ENCODE results near the gene SLC9A9. TPM values are rescaled to one million over a fixed set of nuclear protein-coding genes. Genes with fewer than 3 reads are reported as not detected.

SLC9A9 gene
- polyA plus RNA-seq, 1 of the 3 experiments (the other 2 are of a cell fraction), result 0.05 TPM

DNA sequence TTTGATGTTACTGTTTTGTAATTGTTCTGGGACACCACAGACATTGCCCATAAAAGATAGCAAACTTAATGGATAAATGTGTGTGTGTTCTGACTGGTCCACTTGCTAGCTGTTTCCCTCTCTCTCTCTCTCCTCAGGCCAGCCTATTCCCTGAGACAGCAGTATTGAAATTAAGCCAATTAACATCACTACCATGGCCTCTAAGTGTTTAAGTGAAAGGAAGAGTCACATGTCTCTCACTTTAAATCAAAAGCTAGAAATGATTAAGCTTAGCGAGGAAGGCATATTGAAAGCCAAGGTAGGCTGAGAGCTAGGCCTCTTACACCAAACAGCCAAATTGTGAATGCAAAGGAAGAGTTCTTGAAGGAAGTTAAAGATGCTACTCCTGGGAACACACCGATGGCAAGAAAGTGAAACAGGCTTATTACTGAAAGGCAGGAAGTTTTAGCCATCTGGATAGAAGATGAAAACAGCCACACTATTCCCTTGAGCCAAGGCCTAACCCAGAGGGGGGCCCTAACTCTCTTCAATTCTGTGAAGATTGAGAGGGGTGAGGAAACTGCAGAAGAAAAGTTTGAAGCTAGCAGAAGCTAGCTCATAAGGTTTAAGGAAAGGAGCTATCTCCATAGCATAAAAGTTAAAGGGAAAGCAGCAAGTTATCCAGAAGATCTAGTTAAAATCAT lies 433.6 kb downstream of the SLC9A9 start:
- H4K20me1 ChIP-seq (ENCODE audit: insufficient read depth), result no peaks in the 10 kb centered on the region
- H3K27me3 ChIP-seq (ENCODE audit: insufficient read depth), result peaks cover 12% of the 10 kb centered on the region; the same call in 1 of the 2 replicates
- no peaks in the 10 kb centered on the region for H3K79me2 ChIP-seq (ENCODE audit: insufficient read depth)
- no peaks in the 10 kb centered on the region for H3K9me3 ChIP-seq
- DNase-seq, result no peak
- H2AFZ ChIP-seq (ENCODE audit: low read depth), result no peak overlapping the region
- no peak overlapping the region for H3K4me2 ChIP-seq
- ChIA-PET POLR2A (no interaction called here), CTCF (no interaction called here)
- TF ChIP-seq FOSL2 (IDR thresholded peaks at IDR 0.05; ENCODE audit: borderline replicate concordance, low read depth), result no peak
- no peak for TF ChIP-seq RAD21 (IDR thresholded peaks at IDR 0.05; ENCODE audit: low read length)
- no peak for TF ChIP-seq GATA2 (CRISPR knock-in tag; IDR thresholded peaks at IDR 0.05)
- TF ChIP-seq EZH2phosphoT487 (IDR thresholded peaks at IDR 0.05; ENCODE audit: borderline replicate concordance, low read depth), result no peak
- TF ChIP-seq RXRA (IDR thresholded peaks at IDR 0.05; ENCODE audit: borderline replicate concordance, low read depth), result no peak
- TF ChIP-seq, protein P1, sequence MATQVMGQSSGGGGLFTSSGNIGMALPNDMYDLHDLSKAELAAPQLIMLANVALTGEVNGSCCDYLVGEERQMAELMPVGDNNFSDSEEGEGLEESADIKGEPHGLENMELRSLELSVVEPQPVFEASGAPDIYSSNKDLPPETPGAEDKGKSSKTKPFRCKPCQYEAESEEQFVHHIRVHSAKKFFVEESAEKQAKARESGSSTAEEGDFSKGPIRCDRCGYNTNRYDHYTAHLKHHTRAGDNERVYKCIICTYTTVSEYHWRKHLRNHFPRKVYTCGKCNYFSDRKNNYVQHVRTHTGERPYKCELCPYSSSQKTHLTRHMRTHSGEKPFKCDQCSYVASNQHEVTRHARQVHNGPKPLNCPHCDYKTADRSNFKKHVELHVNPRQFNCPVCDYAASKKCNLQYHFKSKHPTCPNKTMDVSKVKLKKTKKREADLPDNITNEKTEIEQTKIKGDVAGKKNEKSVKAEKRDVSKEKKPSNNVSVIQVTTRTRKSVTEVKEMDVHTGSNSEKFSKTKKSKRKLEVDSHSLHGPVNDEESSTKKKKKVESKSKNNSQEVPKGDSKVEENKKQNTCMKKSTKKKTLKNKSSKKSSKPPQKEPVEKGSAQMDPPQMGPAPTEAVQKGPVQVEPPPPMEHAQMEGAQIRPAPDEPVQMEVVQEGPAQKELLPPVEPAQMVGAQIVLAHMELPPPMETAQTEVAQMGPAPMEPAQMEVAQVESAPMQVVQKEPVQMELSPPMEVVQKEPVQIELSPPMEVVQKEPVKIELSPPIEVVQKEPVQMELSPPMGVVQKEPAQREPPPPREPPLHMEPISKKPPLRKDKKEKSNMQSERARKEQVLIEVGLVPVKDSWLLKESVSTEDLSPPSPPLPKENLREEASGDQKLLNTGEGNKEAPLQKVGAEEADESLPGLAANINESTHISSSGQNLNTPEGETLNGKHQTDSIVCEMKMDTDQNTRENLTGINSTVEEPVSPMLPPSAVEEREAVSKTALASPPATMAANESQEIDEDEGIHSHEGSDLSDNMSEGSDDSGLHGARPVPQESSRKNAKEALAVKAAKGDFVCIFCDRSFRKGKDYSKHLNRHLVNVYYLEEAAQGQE (IDR thresholded peaks at IDR 0.05; ENCODE audit: low read depth, low read length), result no peak
- TF ChIP-seq TCF12 (IDR thresholded peaks at IDR 0.05), result no peak
- TF ChIP-seq TAF1 (IDR thresholded peaks at IDR 0.05; ENCODE audit: borderline replicate concordance, low read depth, low read length), result no peak
- TF ChIP-seq, protein P2, sequence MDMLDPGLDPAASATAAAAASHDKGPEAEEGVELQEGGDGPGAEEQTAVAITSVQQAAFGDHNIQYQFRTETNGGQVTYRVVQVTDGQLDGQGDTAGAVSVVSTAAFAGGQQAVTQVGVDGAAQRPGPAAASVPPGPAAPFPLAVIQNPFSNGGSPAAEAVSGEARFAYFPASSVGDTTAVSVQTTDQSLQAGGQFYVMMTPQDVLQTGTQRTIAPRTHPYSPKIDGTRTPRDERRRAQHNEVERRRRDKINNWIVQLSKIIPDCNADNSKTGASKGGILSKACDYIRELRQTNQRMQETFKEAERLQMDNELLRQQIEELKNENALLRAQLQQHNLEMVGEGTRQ (IDR thresholded peaks at IDR 0.05; ENCODE audit: borderline replicate concordance, low read depth, low read length), result no peak
- no peak for TF ChIP-seq MEF2A (IDR thresholded peaks at IDR 0.05; ENCODE audit: borderline replicate concordance, low read depth)
- TF ChIP-seq ELF1 (IDR thresholded peaks at IDR 0.05), result no peak
- no peaks in the 10 kb centered on the region for H3K9me2 ChIP-seq
- H3K4me1 ChIP-seq (ENCODE audit: control insufficient read depth in 1 of 2, insufficient read depth in 2 of 2, low read depth in 1 of 2, low read length in 1 of 2), result no peaks in the 10 kb centered on the region
- 7% methylated on average over 2 of the region's 2 CpGs for WGBS (ENCODE audit: low lambda C conversion rate)
- H3K9ac ChIP-seq, result no peak overlapping the region
- no peaks in the 10 kb centered on the region for H3F3A ChIP-seq (replicated peaks; ENCODE audit: insufficient read depth)
- H3K27ac ChIP-seq (ENCODE audit: low read depth in 2 of 2, low read length in 1 of 2), result no peak overlapping the region
- no peaks in the 10 kb centered on the region for H3K36me3 ChIP-seq (replicated peaks in 1 of 2; ENCODE audit: control insufficient read depth in 1 of 2, insufficient read depth in 2 of 2, low read length in 1 of 2)
- no peak overlapping the region for H3K4me3 ChIP-seq (ENCODE audit: low read depth in 2 of 2, low read length in 1 of 2)

DNA sequence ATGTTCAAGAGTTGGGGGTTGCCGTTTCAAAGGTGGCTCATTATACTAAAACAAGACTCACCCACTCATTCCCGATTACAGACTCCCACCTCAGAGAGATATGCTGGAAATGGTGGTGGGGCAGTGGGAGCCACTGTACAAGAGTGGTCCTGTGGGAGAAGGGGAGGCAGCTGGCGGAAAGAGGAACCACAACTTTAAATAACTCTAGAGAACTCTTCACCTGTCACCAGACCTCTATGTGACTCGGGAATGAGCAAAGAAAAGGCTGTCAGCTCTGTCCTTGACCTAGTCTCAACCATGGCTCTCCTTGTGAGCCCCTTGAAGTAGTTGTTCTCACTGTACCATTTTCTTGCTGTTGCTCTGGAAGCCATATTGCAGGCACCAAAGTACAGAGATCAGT lies 434.9 kb downstream of the SLC9A9 start:
- Histone ChIP-seq H3K9me2 (no peaks in the 10 kb centered on the region), H3K4me1 (ENCODE audit: control insufficient read depth in 1 of 2, insufficient read depth in 2 of 2, low read depth in 1 of 2, low read length in 1 of 2) (no peaks in the 10 kb centered on the region), H3K27ac (ENCODE audit: low read depth in 2 of 2, low read length in 1 of 2) (no peak overlapping the region), H3K27me3 (ENCODE audit: insufficient read depth) (peaks cover 14% of the 10 kb centered on the region; the same call in 1 of the 2 replicates), H4K20me1 (ENCODE audit: insufficient read depth) (no peaks in the 10 kb centered on the region), H3K9me3 (no peaks in the 10 kb centered on the region), H3K4me3 (ENCODE audit: low read depth in 2 of 2, low read length in 1 of 2) (no peak overlapping the region), H3K4me2 (no peak overlapping the region), H3K36me3 (replicated peaks in 1 of 2; ENCODE audit: control insufficient read depth in 1 of 2, insufficient read depth in 2 of 2, low read length in 1 of 2) (no peaks in the 10 kb centered on the region), H3F3A (replicated peaks; ENCODE audit: insufficient read depth) (no peaks in the 10 kb centered on the region), H2AFZ (ENCODE audit: low read depth) (no peak overlapping the region), H3K9ac (no peak overlapping the region), H3K79me2 (ENCODE audit: insufficient read depth) (no peaks in the 10 kb centered on the region)
- 4% methylated on average over 4 of the region's 4 CpGs for WGBS (ENCODE audit: low lambda C conversion rate)
- ChIA-PET CTCF (no interaction called here), POLR2A (no interaction called here)
- DNase-seq, result no peak
- TF ChIP-seq, protein P3, sequence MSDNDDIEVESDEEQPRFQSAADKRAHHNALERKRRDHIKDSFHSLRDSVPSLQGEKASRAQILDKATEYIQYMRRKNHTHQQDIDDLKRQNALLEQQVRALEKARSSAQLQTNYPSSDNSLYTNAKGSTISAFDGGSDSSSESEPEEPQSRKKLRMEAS (IDR thresholded peaks at IDR 0.05; ENCODE audit: low read depth), result no peak
- TF ChIP-seq, protein P2 (IDR thresholded peaks at IDR 0.05; ENCODE audit: borderline replicate concordance, low read depth, low read length), result no peak
- no peak for TF ChIP-seq SIN3A (IDR thresholded peaks at IDR 0.05; ENCODE audit: borderline replicate concordance, low read depth, low read length)
- TF ChIP-seq TEAD4 (IDR thresholded peaks at IDR 0.05; ENCODE audit: borderline replicate concordance, insufficient read depth), result no peak
- TF ChIP-seq RXRA (IDR thresholded peaks at IDR 0.05; ENCODE audit: borderline replicate concordance, low read depth), result no peak
- no peak for TF ChIP-seq CHD2 (IDR thresholded peaks at IDR 0.05; ENCODE audit: low read length, partially characterized antibody)
- no peak for TF ChIP-seq NFIC (IDR thresholded peaks at IDR 0.05; ENCODE audit: borderline replicate concordance)
- TF ChIP-seq, protein P4, sequence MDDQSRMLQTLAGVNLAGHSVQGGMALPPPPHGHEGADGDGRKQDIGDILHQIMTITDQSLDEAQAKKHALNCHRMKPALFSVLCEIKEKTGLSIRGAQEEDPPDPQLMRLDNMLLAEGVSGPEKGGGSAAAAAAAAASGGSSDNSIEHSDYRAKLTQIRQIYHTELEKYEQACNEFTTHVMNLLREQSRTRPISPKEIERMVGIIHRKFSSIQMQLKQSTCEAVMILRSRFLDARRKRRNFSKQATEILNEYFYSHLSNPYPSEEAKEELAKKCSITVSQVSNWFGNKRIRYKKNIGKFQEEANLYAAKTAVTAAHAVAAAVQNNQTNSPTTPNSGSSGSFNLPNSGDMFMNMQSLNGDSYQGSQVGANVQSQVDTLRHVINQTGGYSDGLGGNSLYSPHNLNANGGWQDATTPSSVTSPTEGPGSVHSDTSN (IDR thresholded peaks at IDR 0.05), result no peak
- TF ChIP-seq RAD21 (IDR thresholded peaks at IDR 0.05; ENCODE audit: low read length), result no peak
- no peak for TF ChIP-seq MEF2A (IDR thresholded peaks at IDR 0.05; ENCODE audit: borderline replicate concordance, low read depth)
- TF ChIP-seq, protein P5, sequence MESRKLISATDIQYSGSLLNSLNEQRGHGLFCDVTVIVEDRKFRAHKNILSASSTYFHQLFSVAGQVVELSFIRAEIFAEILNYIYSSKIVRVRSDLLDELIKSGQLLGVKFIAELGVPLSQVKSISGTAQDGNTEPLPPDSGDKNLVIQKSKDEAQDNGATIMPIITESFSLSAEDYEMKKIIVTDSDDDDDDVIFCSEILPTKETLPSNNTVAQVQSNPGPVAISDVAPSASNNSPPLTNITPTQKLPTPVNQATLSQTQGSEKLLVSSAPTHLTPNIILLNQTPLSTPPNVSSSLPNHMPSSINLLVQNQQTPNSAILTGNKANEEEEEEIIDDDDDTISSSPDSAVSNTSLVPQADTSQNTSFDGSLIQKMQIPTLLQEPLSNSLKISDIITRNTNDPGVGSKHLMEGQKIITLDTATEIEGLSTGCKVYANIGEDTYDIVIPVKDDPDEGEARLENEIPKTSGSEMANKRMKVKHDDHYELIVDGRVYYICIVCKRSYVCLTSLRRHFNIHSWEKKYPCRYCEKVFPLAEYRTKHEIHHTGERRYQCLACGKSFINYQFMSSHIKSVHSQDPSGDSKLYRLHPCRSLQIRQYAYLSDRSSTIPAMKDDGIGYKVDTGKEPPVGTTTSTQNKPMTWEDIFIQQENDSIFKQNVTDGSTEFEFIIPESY (IDR thresholded peaks at IDR 0.05; ENCODE audit: borderline replicate concordance, low read depth), result no peak

Measured in SK-N-SH (cell line).